OCI-LY3 (cell line): ENCODE measurements around the gene KYNU.

Source experiments
- CTCF ChIP-seq: fragments of 200-600, 300-600 bp; sonication (generic); IDR thresholded peaks from 2 replicates; pipeline ENCODE4 v1.5.1; 2014; ENCODE audit warnings: antibody characterized with exemption, low read length, low read depth
- EZH2phosphoT487 ChIP-seq: fragments of 200-600 bp; shearing (Covaris generic); IDR thresholded peaks from 2 replicates; pipeline ENCODE4 v1.6.1; 2018; ENCODE audit warnings: antibody characterized with exemption, mixed run types, low read depth

- no peak for TF ChIP-seq CTCF
- no peak for TF ChIP-seq EZH2phosphoT487
Measured at GRCh38 chr2:142842369-142842768, 35.1 kb upstream of the KYNU start.
